Esophagus muscularis mucosa (tissue), 3 donors: ENCODE results near the gene RTN4IP1.

ENCODE experiments used
- CTCF ChIP-seq, 3 experiments: fragments of 200-600 bp in 2 of 3; fragments of 450-650 bp in 1 of 3; sonication (generic) in 2 of 3; IDR thresholded peaks; one replicate each; pipeline ENCODE4 v1.5.1; 2017 to 2019; ENCODE audit warnings: antibody characterized with exemption in 3 of 3, mild to moderate bottlenecking in 2 of 3, moderate library complexity in 1 of 3
- POLR2AphosphoS5 ChIP-seq, 2 donors: sonication (generic); formaldehyde crosslinking; IDR thresholded peaks; one replicate each; pipeline ENCODE4 v1.6.1; 2017; ENCODE audit warnings: antibody characterized with exemption in 2 of 2

GRCh38 chr6:106527979-106528378 lies 101.3 kb downstream of the RTN4IP1 start:
- TF ChIP-seq CTCF (IDR thresholded peaks at IDR 0.05) (no peak), POLR2AphosphoS5 (IDR thresholded peaks at IDR 0.05) (no peak)
